Subcutaneous abdominal adipose tissue (tissue), 5 donors: ENCODE data around the gene EPAS1.

ENCODE experiments used
- H3K27ac ChIP-seq: one replicate; pipeline ENCODE4 v1.7.0; 2013; ENCODE audit warnings: low read depth, mild to moderate bottlenecking, inconsistent platforms, low read length, moderate library complexity
- H3K27me3 ChIP-seq, 5 donors: one replicate each; pipeline ENCODE4 v1.7.0; 2013; ENCODE audit warnings: low read length in 5 of 5, inconsistent platforms in 1 of 5; ENCODE audit not compliant: control insufficient read depth in 5 of 5, insufficient read depth in 4 of 5
- H3K36me3 ChIP-seq, 5 donors: one replicate each; pipeline ENCODE4 v1.7.0; 2013; ENCODE audit warnings: low read length in 5 of 5; ENCODE audit not compliant: control insufficient read depth in 5 of 5, insufficient read depth in 5 of 5
- H3K4me1 ChIP-seq, 5 donors: one replicate each; pipeline ENCODE4 v1.7.0; 2013; ENCODE audit warnings: low read length in 5 of 5, mild to moderate bottlenecking in 3 of 5, moderate library complexity in 1 of 5; ENCODE audit not compliant: control insufficient read depth in 5 of 5, insufficient read depth in 5 of 5
- H3K4me3 ChIP-seq, 5 donors: one replicate each; pipeline ENCODE4 v1.7.0; 2013; ENCODE audit warnings: low read length in 5 of 5, low read depth in 1 of 5
- H3K9ac ChIP-seq, 5 donors: one replicate each; pipeline ENCODE4 v1.7.0; 2013; ENCODE audit warnings: low read length in 5 of 5, mild to moderate bottlenecking in 4 of 5, moderate library complexity in 3 of 5
- H3K9me3 ChIP-seq, 5 donors: one replicate each; pipeline ENCODE4 v1.7.0; 2013; ENCODE audit warnings: low read length in 5 of 5; ENCODE audit not compliant: control insufficient read depth in 5 of 5
- donor health status: healthy.
- donor health status: healthy.
- donor health status: healthy.
- donor health status: healthy.
- donor health status: healthy.

EPAS1 gene

GRCh38 chr2:46383784-46384456 is 86.7 kb downstream of the EPAS1 start:
- Histone ChIP-seq H3K9ac (no peak overlapping the region), H3K36me3 (peaks cover 3 to 90% (median 85%) of the 10 kb centered on the region in 5 donors), H3K9me3 (no peaks in the 10 kb centered on the region), H3K27ac (no peak overlapping the region), H3K4me3 (no peak overlapping the region), H3K27me3 (no peaks in the 10 kb centered on the region), H3K4me1 (peaks cover 8 to 35% (median 26%) of the 10 kb centered on the region in 5 donors)

GRCh38 chr2:46384457-46384815 is 87.2 kb downstream of the EPAS1 start:
- Histone ChIP-seq H3K4me3 (no peak overlapping the region), H3K27ac (no peak overlapping the region), H3K4me1 (peaks cover 10 to 35% (median 26%) of the 10 kb centered on the region in 5 donors), H3K9ac (no peak overlapping the region), H3K27me3 (no peaks in the 10 kb centered on the region), H3K9me3 (no peaks in the 10 kb centered on the region), H3K36me3 (peaks cover under 1 to 85% (median 81%) of the 10 kb centered on the region in 5 donors)

GRCh38 chr2:46385786-46386577 is 88.8 kb downstream of the EPAS1 start:
- Histone ChIP-seq H3K4me1 (peaks cover 13 to 33% (median 26%) of the 10 kb centered on the region in 5 donors), H3K9me3 (no peaks in the 10 kb centered on the region), H3K4me3 (peak overlapping the region in 1 of 5 donors; percentile 3), H3K27ac (peak overlapping the region; percentile 65), H3K36me3 (peaks cover 0 to 70% (median 66%) of the 10 kb centered on the region in 5 donors), H3K27me3 (no peaks in the 10 kb centered on the region), H3K9ac (peak overlapping the region in 1 of 5 donors; percentile 56)

- H3K9ac ChIP-seq = no peak overlapping the region
- no peak overlapping the region for H3K4me3 ChIP-seq
- peaks cover 0 to 63% (median 58%) of the 10 kb centered on the region in 5 donors for H3K36me3 ChIP-seq
- H3K4me1 ChIP-seq = peaks cover 13 to 33% (median 26%) of the 10 kb centered on the region in 5 donors
- no peaks in the 10 kb centered on the region for H3K27me3 ChIP-seq
- H3K27ac ChIP-seq = peak overlapping the region; percentile 48
- no peaks in the 10 kb centered on the region for H3K9me3 ChIP-seq
These were observed 89.6 kb downstream of the EPAS1 start for GRCh38 chr2:46386763-46387162.

- Histone ChIP-seq H3K9me3 (no peaks in the 10 kb centered on the region), H3K27ac (peak overlapping the region; percentile 48), H3K36me3 (peaks cover 0 to 57% (median 53%) of the 10 kb centered on the region in 5 donors), H3K4me1 (peaks cover 13 to 33% (median 26%) of the 10 kb centered on the region in 5 donors), H3K27me3 (no peaks in the 10 kb centered on the region), H3K4me3 (no peak overlapping the region), H3K9ac (no peak overlapping the region)
These were observed 90.1 kb downstream of the EPAS1 start for GRCh38 chr2:46387292-46387691.

GRCh38 chr2:46387886-46388515 is 90.8 kb downstream of the EPAS1 start:
- Histone ChIP-seq H3K9ac (no peak overlapping the region), H3K4me3 (no peak overlapping the region), H3K9me3 (no peaks in the 10 kb centered on the region), H3K27me3 (no peaks in the 10 kb centered on the region), H3K4me1 (peaks cover 13 to 33% (median 26%) of the 10 kb centered on the region in 5 donors), H3K27ac (peak overlapping the region; percentile 65), H3K36me3 (peaks cover 0 to 50% (median 46%) of the 10 kb centered on the region in 5 donors)

GRCh38 chr2:46388881-46389280 is 91.7 kb downstream of the EPAS1 start:
- H3K27ac ChIP-seq = peak overlapping the region; percentile 65
- no peaks in the 10 kb centered on the region for H3K27me3 ChIP-seq
- no peaks in the 10 kb centered on the region for H3K9me3 ChIP-seq
- no peak overlapping the region for H3K4me3 ChIP-seq
- peaks cover 13 to 33% (median 26%) of the 10 kb centered on the region in 5 donors for H3K4me1 ChIP-seq
- H3K36me3 ChIP-seq = peaks cover 0 to 42% (median 37%) of the 10 kb centered on the region in 5 donors
- H3K9ac ChIP-seq = peak overlapping the region in 2 of 5 donors; percentile 22 to 71

GRCh38 chr2:46389417-46389916 is 92.3 kb downstream of the EPAS1 start:
- peak overlapping the region; percentile 65 for H3K27ac ChIP-seq

GRCh38 chr2:46390036-46390435 is 92.8 kb downstream of the EPAS1 start:
- H3K9ac ChIP-seq = no peak overlapping the region
- no peaks in the 10 kb centered on the region for H3K27me3 ChIP-seq
- peaks cover 13 to 33% (median 26%) of the 10 kb centered on the region in 5 donors for H3K4me1 ChIP-seq
- H3K9me3 ChIP-seq = no peaks in the 10 kb centered on the region
- H3K27ac ChIP-seq = peak overlapping the region; percentile 65
- H3K36me3 ChIP-seq = peaks cover 0 to 30% (median 26%) of the 10 kb centered on the region in 5 donors
- H3K4me3 ChIP-seq = no peak overlapping the region

More at GRCh38 chr2:46389417-46389916, 92.3 kb downstream of the EPAS1 start:
- Histone ChIP-seq H3K27me3 (no peaks in the 10 kb centered on the region), H3K4me1 (peaks cover 13 to 33% (median 26%) of the 10 kb centered on the region in 5 donors), H3K9me3 (no peaks in the 10 kb centered on the region), H3K36me3 (peaks cover 0 to 36% (median 31%) of the 10 kb centered on the region in 5 donors), H3K9ac (peak overlapping the region in 2 of 5 donors; percentile 22 to 71), H3K4me3 (no peak overlapping the region)
